ENCODE measurements around the gene CAMK1D. TPM values are rescaled to one million over a fixed set of nuclear protein-coding genes. Genes with fewer than 3 reads are reported as not detected.

CAMK1D gene
- total and polyA plus RNA-seq, 2 of the 8 experiments (the other 6 are each of a cell fraction or from before 2014, with no cell fraction given) = 3.5 to 10.6 TPM

GRCh38 chr10:12512332-12513002 is 163.1 kb downstream of the CAMK1D start:
- Histone ChIP-seq H3K27ac (ENCODE audit: low read depth, low read length) (no peak overlapping the region), H3K14ac (ENCODE audit: insufficient read length) (no peak overlapping the region), H3K79me2 (ENCODE audit: control insufficient read depth in 1 of 2, insufficient read depth in 2 of 2, low read length in 2 of 2) (no peaks in the 10 kb centered on the region), H3K27me3 (replicated peaks in 1 of 4; ENCODE audit: control insufficient read depth in 3 of 4, extremely low read depth in 1 of 4, insufficient read depth in 3 of 4, low read length in 3 of 4) (no peaks in the 10 kb centered on the region), H3K9ac (replicated peaks in 1 of 4; ENCODE audit: extremely low read depth in 1 of 4, low read depth in 3 of 4, low read length in 3 of 4) (no peak overlapping the region), H3K18ac (ENCODE audit: extremely low read depth, low read length) (no peak overlapping the region), H3K36me3 (ENCODE audit: control insufficient read depth in 2 of 4, insufficient read depth in 4 of 4, low read length in 3 of 4) (no peaks in the 10 kb centered on the region), H2AK5ac (ENCODE audit: low read depth, low read length) (no peak overlapping the region), H3K9me3 (ENCODE audit: insufficient read depth in 2 of 2, low read depth in 1 of 2, low read length in 1 of 2) (no peaks in the 10 kb centered on the region), H3K4me3 (ENCODE audit: extremely low read depth in 1 of 4, insufficient read depth in 2 of 4, low read depth in 3 of 4, low read length in 4 of 4) (no peak overlapping the region), H3K23me2 (ENCODE audit: low read depth, low read length) (no peaks in the 10 kb centered on the region), H2BK120ac (replicated peaks; ENCODE audit: low read depth, low read length) (no peak overlapping the region), H2AFZ (ENCODE audit: low read length) (no peak overlapping the region), H3K23ac (ENCODE audit: insufficient read length) (no peak overlapping the region), H2BK20ac (ENCODE audit: low read length) (no peak overlapping the region), H4K8ac (ENCODE audit: extremely low read depth, insufficient read depth, low read length) (no peak overlapping the region), H3K4me2 (ENCODE audit: insufficient read depth in 1 of 2, low read depth in 2 of 2, low read length in 2 of 2) (no peak overlapping the region), H4K91ac (replicated peaks; ENCODE audit: insufficient read length, low read length) (no peak overlapping the region), H4K5ac (ENCODE audit: insufficient read length, low read depth, low read length) (no peak overlapping the region), H3K4me1 (replicated peaks in 1 of 4; ENCODE audit: control insufficient read depth in 3 of 4, insufficient read depth in 4 of 4, low read length in 3 of 4) (no peaks in the 10 kb centered on the region), H4K20me1 (replicated peaks in 1 of 2; ENCODE audit: control insufficient read depth in 1 of 2, insufficient read depth in 2 of 2, low read length in 2 of 2) (no peaks in the 10 kb centered on the region), H3K79me1 (ENCODE audit: low read depth, low read length) (no peaks in the 10 kb centered on the region), H2BK15ac (ENCODE audit: low read length) (no peak overlapping the region), H3K4ac (replicated peaks; ENCODE audit: insufficient read length, low read depth, low read length) (no peak overlapping the region), H2BK12ac (ENCODE audit: low read depth, low read length) (0 out of 2 replicates have a peak overlapping the region, but pooled peaks have one; percentile 23), H3K56ac (replicated peaks; ENCODE audit: insufficient read length, low read depth, low read length) (no peak overlapping the region), H2BK5ac (ENCODE audit: low read depth, low read length) (no peak overlapping the region)
- ChIA-PET CTCF (ENCODE audit: partially characterized antibody) (interaction anchor here (0.6 to 2.7 kb wide), 5 partner anchors 11 to 144 kb away, joined by 3 to 7 read pairs (median 3); no protein-coding TSS in a partner anchor), POLR2A (ENCODE audit: partially characterized antibody) (interaction anchor here (0.6 to 0.7 kb wide), 2 partner anchors 51 to 1005 kb away, joined by 3 to 4 read pairs; no protein-coding TSS in a partner anchor)
- TF ChIP-seq SP1 (IDR thresholded peaks at IDR 0.05; ENCODE audit: low read depth, low read length) (no peak), TCF12 (IDR thresholded peaks at IDR 0.05; ENCODE audit: low read depth, low read length) (no peak), JUN (IDR thresholded peaks at IDR 0.05; ENCODE audit: low read depth, low read length) (no peak), CEBPB (IDR thresholded peaks at IDR 0.05; ENCODE audit: low read depth, low read length) (peak; percentile 54; the same call in 1 of the 2 replicates), TAF7 (optimal IDR thresholded peaks at IDR 0.05; ENCODE audit: borderline replicate concordance, low read depth, low read length) (no peak)
- WGBS, 2 experiments (ENCODE audit: extremely low coverage in 1 of 2, insufficient coverage in 1 of 2, insufficient read length in 1 of 2, insufficient replicate concordance in 2 of 2, low coverage in 1 of 2, low lambda C conversion rate in 2 of 2, missing lambda C conversion rate in 1 of 2) = 91% methylated on average over 18 of the region's 18 CpGs; no CpG with 5 or more reads in 1 of the 2 experiments
- peak in 1 of 2 experiments; percentile 28 for DNase-seq (ENCODE audit: low read depth in 1 of 2, low spot score in 2 of 2)
- FAIRE-seq = no peak

Data from H1 (cell line).